K562 treated with DMSO at 1 percent for 4 hours (cell line): Measurements from ENCODE around the gene HIGD2A. TPM values are rescaled to one million over a fixed set of nuclear protein-coding genes. Genes with fewer than 3 reads are reported as not detected.

Experiments
- total RNA-seq: library from RNA; unstranded; fragments of 300-600 nt; gene quantifications from 2 replicates; pipeline ENCODE4 v1.2.3, GENCODE V29; 2022; ENCODE audit not compliant: insufficient read depth

HIGD2A gene
- 347 and 409 TPM in 2 replicates for total RNA-seq

GRCh38 chr5:176388444-176389134, at the start of gene HIGD2A, which contains the start of gene NOP16:
HIGD2A (plus strand) TSS chr5:176388751; CDS start chr5:176388820, 69 bp downstream.
NOP16 (minus strand) TSS chr5:176388598; CDS start chr5:176388539, 59 bp downstream.

GRCh38 chr5:176361437-176362232, 26.9 kb upstream of the HIGD2A start, which contains the start of gene KIAA1191:
KIAA1191 (minus strand) TSS chr5:176361764; CDS start chr5:176359508, 2,256 bp downstream.

GRCh38 chr5:176365351-176366231, 23.0 kb upstream of the HIGD2A start, which contains the start of gene ARL10:
ARL10 (plus strand) TSS chr5:176365487; CDS start chr5:176365564, 77 bp downstream.

GRCh38 chr5:176415952-176416924, 27.7 kb downstream of the HIGD2A start, which contains the start of gene CLTB:
CLTB (minus strand) TSS chr5:176416539; CDS start chr5:176416363, 176 bp downstream.

Other genes with a start within 250 kb of the HIGD2A start
- 8.4 and 14.2 TPM in 2 replicates for gene SIMC1, start 150.3 kb upstream of the HIGD2A start, total RNA-seq
- 54.2 and 64.2 TPM in 2 replicates for gene KIAA1191, start 27.0 kb upstream of the HIGD2A start, total RNA-seq
- not detected in 2 replicates for gene ARL10, start 23.3 kb upstream of the HIGD2A start, total RNA-seq
- gene NOP16, start 153 bp upstream of the HIGD2A start, total RNA-seq = 16.0 and 17.2 TPM in 2 replicates
- gene CLTB, start 27.8 kb downstream of the HIGD2A start, total RNA-seq = 69.9 and 102 TPM in 2 replicates
- 22.4 and 26.1 TPM in 2 replicates for gene FAF2, start 59.6 kb downstream of the HIGD2A start, total RNA-seq
- 36.0 and 37.5 TPM in 2 replicates for gene RNF44, start 148.7 kb downstream of the HIGD2A start, total RNA-seq
- not detected in 2 replicates for gene CDHR2, start 160.6 kb downstream of the HIGD2A start, total RNA-seq
- gene GPRIN1, start 221.4 kb downstream of the HIGD2A start, total RNA-seq = 4.2 and 4.4 TPM in 2 replicates
- gene SNCB, start 241.8 kb downstream of the HIGD2A start, total RNA-seq = not detected in 2 replicates
- not detected in 2 replicates for gene EIF4E1B, start 241.9 kb downstream of the HIGD2A start, total RNA-seq